Naive B cell (primary cell): ENCODE data around the gene CBX4. TPM values are rescaled to one million over a fixed set of nuclear protein-coding genes. Genes with fewer than 3 reads are reported as not detected.
"Not testable (repeated sequence)": the region's sequence is repeated elsewhere in the genome, so short reads cannot be mapped to it uniquely, and the experiment has no call there.

Experiments used
- ATAC-seq, 2 donors: fragments of 150-1000 bp; cut with Tn5 transposase; 2 replicates each; pipeline ENCODE4 v1.10.0; 2021; ENCODE audit warnings: low read depth in 2 of 2, mild to moderate bottlenecking in 2 of 2, moderate library complexity in 2 of 2
- DNase-seq: peaks from one replicate; pipeline ENCODE4 v3.0.0; 2022
- H3K27ac Mint-ChIP-seq, 6 donors: one replicate each; pipeline ENCODE4 v1.8.0; 2020 to 2022; ENCODE audit warnings: mild to moderate bottlenecking in 6 of 6, mixed read lengths in 6 of 6, moderate library complexity in 5 of 6, inconsistent platforms in 2 of 6
- H3K27me3 Mint-ChIP-seq, 3 donors: one replicate each; pipeline ENCODE4 v1.8.0; 2021 to 2022; ENCODE audit warnings: mixed read lengths in 3 of 3, mild to moderate bottlenecking in 1 of 3
- H3K36me3 Mint-ChIP-seq, 2 donors: one replicate each; pipeline ENCODE4 v1.8.0; 2020 to 2022; ENCODE audit warnings: mixed read lengths in 2 of 2, inconsistent platforms in 1 of 2, mild to moderate bottlenecking in 1 of 2
- H3K4me1 Mint-ChIP-seq, 3 donors: one replicate each; pipeline ENCODE4 v1.8.0; 2020 to 2022; ENCODE audit warnings: mixed read lengths in 3 of 3, inconsistent platforms in 1 of 3, mild to moderate bottlenecking in 1 of 3, moderate library complexity in 1 of 3
- H3K4me3 Mint-ChIP-seq, 8 donors: one replicate each; pipeline ENCODE4 v1.8.0; 2020 to 2022; ENCODE audit warnings: mild to moderate bottlenecking in 8 of 8, mixed read lengths in 8 of 8, moderate library complexity in 8 of 8, inconsistent platforms in 2 of 8
- H3K9me3 Mint-ChIP-seq, 7 donors: one replicate each; pipeline ENCODE4 v1.8.0; 2020 to 2022; ENCODE audit warnings: mixed read lengths in 7 of 7, mild to moderate bottlenecking in 5 of 7, inconsistent platforms in 2 of 7, moderate library complexity in 1 of 7
- polyA plus RNA-seq, 6 donors: library from polyadenylated mRNA; unstranded; fragments of 300-500 nt; fragmentation: Illumina TruSeq; gene quantifications; one replicate each; pipeline ENCODE4 v1.2.3, GENCODE V29; 2021; ENCODE audit warnings: low read depth in 6 of 6

The CBX4 gene
- polyA plus RNA-seq, 6 donors from 2014 or later = 3.3 to 17.1 (median 9.6) TPM

DNA sequence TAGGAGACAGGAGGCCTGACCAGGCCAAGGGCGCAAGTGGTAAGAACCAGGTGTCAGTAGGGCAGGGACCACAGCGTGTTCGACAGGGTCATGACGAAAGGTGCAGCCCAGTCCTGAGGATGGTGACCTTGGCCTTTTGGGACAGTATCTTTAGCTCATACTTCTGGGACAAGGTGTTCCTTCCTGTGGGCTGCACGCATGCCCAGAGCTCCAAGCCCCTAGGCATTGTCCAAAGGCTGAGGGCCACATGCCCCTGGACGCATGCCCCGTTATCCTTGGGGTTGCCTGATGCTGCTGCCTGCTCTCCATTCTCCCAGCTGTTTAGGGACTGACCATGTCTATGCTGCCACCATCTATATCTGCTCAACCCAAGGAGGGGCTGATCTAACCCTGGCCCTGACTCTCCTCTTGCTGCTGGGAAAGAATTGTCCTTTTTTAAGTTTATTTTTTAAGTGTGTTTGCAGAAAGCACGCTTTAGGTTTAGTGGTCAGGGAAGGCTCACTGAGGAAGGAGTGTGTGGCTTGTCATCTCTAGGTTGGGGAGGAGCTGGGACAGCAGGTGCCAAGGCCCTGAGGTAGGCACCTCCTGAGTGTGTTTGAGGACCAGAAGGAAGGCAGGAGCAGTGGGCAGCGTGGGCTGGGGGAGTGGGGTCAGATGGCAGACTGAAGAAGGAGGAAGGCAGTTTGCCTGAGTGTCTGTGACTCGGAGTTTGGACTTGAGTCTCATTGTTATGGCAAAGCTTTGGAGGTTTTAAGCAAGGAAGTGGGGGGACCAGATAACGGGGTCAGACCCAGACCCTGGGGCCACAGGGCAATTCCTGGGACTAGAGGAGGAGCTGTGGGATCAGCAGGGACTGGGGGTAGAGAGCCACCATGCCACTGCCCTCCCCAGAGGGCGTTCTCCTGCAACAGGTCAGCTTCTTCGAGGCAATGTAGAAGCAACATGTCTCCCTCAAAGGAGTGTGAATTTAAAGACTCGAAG, 15.1 kb upstream of the CBX4 start:
- Mint-ChIP-seq H3K27ac (peak overlapping the region in 3 of 6 donors; percentile 21 to 75 (median 71)), H3K4me1 (peaks cover 0 to 5% (median 4%) of the 10 kb centered on the region in 3 donors), H3K36me3 (no peaks in the 10 kb centered on the region), H3K27me3 (peaks cover 14 to 52% (median 51%) of the 10 kb centered on the region in 3 donors), H3K9me3 (no peaks in the 10 kb centered on the region), H3K4me3 (peak overlapping the region in 1 of 8 donors; percentile 29)
- ATAC-seq = no peak
- DNase-seq = no peak

GRCh38 chr17:79853168-79853567, 13.9 kb upstream of the CBX4 start:
- peaks cover 25 to 57% (median 51%) of the 10 kb centered on the region in 3 donors for H3K27me3 Mint-ChIP-seq
- not testable (repeated sequence) for H3K27ac Mint-ChIP-seq, DNase-seq, ATAC-seq, H3K36me3 Mint-ChIP-seq, H3K4me3 Mint-ChIP-seq, H3K4me1 Mint-ChIP-seq, H3K9me3 Mint-ChIP-seq

DNA sequence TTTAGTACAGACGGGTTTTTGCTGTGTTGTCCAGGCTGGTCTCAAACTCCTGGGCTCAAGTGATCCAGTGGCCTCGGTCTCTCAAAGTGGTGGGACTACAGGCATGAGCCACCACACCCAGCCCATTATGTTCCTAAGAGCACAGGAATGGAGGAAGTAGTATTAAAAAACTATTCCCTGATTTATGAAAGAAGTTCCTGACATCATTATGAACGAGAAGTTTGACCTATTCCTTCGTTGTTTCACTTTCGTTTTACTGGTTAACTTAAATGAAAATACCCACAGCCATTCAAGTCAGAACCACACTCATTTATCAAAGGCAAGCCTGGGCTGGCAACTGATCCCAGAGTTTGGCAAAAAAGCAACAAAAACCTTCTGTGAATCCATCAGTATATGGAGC, 13.5 kb upstream of the CBX4 start:
- no peaks in the 10 kb centered on the region for H3K9me3 Mint-ChIP-seq
- H3K27ac Mint-ChIP-seq = no peak overlapping the region
- ATAC-seq = no peak
- no peak for DNase-seq
- no peaks in the 10 kb centered on the region for H3K36me3 Mint-ChIP-seq
- H3K4me3 Mint-ChIP-seq = peak overlapping the region in 7 of 8 donors; percentile 38 to 77 (median 61)
- peaks cover 29 to 57% (median 51%) of the 10 kb centered on the region in 3 donors for H3K27me3 Mint-ChIP-seq
- H3K4me1 Mint-ChIP-seq = peaks cover 0 to 5% (median 4%) of the 10 kb centered on the region in 3 donors

GRCh38 chr17:79851461-79851817, 12.2 kb upstream of the CBX4 start:
- Mint-ChIP-seq H3K36me3 (no peaks in the 10 kb centered on the region), H3K27me3 (peaks cover 24 to 48% (median 40%) of the 10 kb centered on the region in 3 donors), H3K27ac (no peak overlapping the region), H3K9me3 (no peaks in the 10 kb centered on the region), H3K4me3 (peak overlapping the region in 2 of 8 donors; percentile 45 to 53), H3K4me1 (peaks cover 0 to 5% (median 4%) of the 10 kb centered on the region in 3 donors)
- no peak for ATAC-seq
- no peak for DNase-seq

DNA sequence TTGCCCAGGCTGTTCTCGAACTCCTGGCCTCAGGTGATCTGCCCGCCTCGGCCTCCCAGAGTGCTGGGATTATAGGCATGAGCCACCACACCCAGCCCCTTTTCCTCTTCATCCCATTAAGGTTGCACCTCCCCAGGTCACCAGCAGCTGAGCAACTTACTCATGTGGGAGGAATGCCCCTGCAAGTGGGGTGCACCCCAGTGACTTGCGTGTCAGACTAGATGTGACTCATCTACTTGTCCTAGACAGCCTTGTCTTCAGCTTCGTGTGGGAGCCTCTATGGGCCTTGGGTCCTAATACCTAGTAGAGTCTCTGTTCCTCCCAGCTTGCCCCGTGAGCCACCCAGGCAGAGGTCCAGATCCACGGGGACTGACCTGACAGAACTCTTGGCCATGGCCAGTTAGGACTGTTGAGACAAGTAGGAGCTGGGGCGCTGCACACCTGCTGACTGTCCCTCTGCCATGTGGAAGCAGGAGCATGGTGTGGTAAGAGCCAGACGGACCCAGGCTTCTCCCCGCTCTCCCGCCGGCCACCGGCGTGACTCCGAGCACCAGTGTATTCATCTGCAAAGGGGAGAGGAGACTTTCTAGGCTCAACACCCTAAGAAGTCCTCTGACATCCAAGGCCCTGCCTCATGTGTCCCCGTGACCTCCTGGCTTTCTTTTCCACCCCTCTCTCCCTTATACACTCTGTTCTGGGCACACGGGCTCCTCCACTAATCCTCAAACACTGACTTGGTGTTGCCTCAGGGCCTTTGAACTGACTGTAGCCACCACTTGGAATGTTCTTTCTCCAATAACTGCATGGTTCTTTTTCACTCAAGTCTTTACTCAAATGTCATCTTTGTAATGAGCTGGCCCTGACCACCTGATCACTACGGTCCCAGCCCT, 11.6 kb upstream of the CBX4 start:
- no peaks in the 10 kb centered on the region for H3K9me3 Mint-ChIP-seq
- DNase-seq = no peak

GRCh38 chr17:79849953-79850352, 10.7 kb upstream of the CBX4 start:
- peaks cover 4 to 13% (median 13%) of the 10 kb centered on the region in 3 donors for H3K4me1 Mint-ChIP-seq

More for the DNA sequence above, 11.6 kb upstream of the CBX4 start:
- H3K36me3 Mint-ChIP-seq = no peaks in the 10 kb centered on the region
- peaks cover 27 to 50% (median 39%) of the 10 kb centered on the region in 3 donors for H3K27me3 Mint-ChIP-seq
- ATAC-seq = no peak
- H3K27ac Mint-ChIP-seq = peak overlapping the region in 2 of 6 donors; percentile 7 to 62
- peak overlapping the region in 1 of 8 donors; percentile 45 for H3K4me3 Mint-ChIP-seq
- peaks cover 4 to 5% (median 4%) of the 10 kb centered on the region in 3 donors for H3K4me1 Mint-ChIP-seq

DNA sequence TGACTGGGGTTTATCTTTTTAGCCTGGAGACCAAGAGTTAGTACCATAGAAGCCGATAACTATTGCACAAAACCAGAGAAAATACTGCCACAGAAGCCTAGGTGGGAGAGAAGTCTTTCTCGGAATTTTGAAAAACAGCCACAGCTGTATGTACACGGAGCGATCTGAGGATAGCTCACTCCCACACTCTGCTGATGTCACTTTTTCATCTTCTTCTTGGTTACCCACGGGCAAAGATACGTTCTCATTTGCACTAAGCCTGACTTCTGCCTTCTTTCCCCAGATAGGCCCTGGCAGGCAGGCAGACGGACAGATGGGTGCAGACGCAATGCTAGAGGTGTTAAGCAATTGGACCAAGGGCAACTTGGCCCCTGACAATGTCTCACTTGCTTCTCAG, 9.1 kb upstream of the CBX4 start:
- Mint-ChIP-seq H3K4me1 (peaks cover 8 to 19% (median 16%) of the 10 kb centered on the region in 3 donors), H3K27ac (no peak overlapping the region), H3K9me3 (no peaks in the 10 kb centered on the region), H3K36me3 (no peaks in the 10 kb centered on the region), H3K27me3 (peaks cover 37 to 50% (median 40%) of the 10 kb centered on the region in 3 donors), H3K4me3 (no peak overlapping the region)
- no peak for DNase-seq
- no peak for ATAC-seq

More at GRCh38 chr17:79849953-79850352, 10.7 kb upstream of the CBX4 start:
- Mint-ChIP-seq H3K36me3 (no peaks in the 10 kb centered on the region), H3K27me3 (peaks cover 35 to 46% (median 37%) of the 10 kb centered on the region in 3 donors), H3K27ac (no peak overlapping the region), H3K4me3 (no peak overlapping the region), H3K9me3 (no peaks in the 10 kb centered on the region)
- ATAC-seq (no peak), DNase-seq (no peak)

GRCh38 chr17:79847698-79848369, 8.6 kb upstream of the CBX4 start:
- Mint-ChIP-seq H3K4me1 (peaks cover 6 to 21% (median 19%) of the 10 kb centered on the region in 3 donors), H3K36me3 (no peaks in the 10 kb centered on the region), H3K4me3 (no peak overlapping the region), H3K27ac (no peak overlapping the region), H3K27me3 (peaks cover 37 to 54% (median 42%) of the 10 kb centered on the region in 3 donors), H3K9me3 (no peaks in the 10 kb centered on the region)
- ATAC-seq = no peak
- no peak for DNase-seq

- Mint-ChIP-seq H3K27ac (peak overlapping the region in 3 of 6 donors; percentile 10 to 53 (median 28)), H3K27me3 (peaks cover 41 to 63% (median 48%) of the 10 kb centered on the region in 3 donors)
Measured at GRCh38 chr17:79845601-79845949, 6.3 kb upstream of the CBX4 start.

GRCh38 chr17:79844869-79845600, 5.8 kb upstream of the CBX4 start:
- Mint-ChIP-seq H3K27me3 (peaks cover 41 to 63% (median 47%) of the 10 kb centered on the region in 3 donors), H3K27ac (peak overlapping the region in 4 of 6 donors; percentile 10 to 78 (median 40)), H3K4me3 (peak overlapping the region; percentile 9 to 97 (median 66)), H3K36me3 (no peaks in the 10 kb centered on the region), H3K9me3 (peaks cover 0 to 2% (median 0%) of the 10 kb centered on the region in 7 donors), H3K4me1 (peaks cover 12 to 49% (median 24%) of the 10 kb centered on the region in 3 donors)
- ATAC-seq (peak; percentile 61 to 74), DNase-seq (peak; percentile 64)

More at GRCh38 chr17:79845601-79845949, 6.3 kb upstream of the CBX4 start:
- H3K4me1 Mint-ChIP-seq = peaks cover 11 to 44% (median 24%) of the 10 kb centered on the region in 3 donors
- peak overlapping the region in 7 of 8 donors; percentile 63 to 97 (median 69) for H3K4me3 Mint-ChIP-seq
- no peak for DNase-seq
- peaks cover 0 to 2% (median 0%) of the 10 kb centered on the region in 7 donors for H3K9me3 Mint-ChIP-seq
- peak; percentile 21 to 25 for ATAC-seq
- H3K36me3 Mint-ChIP-seq = no peaks in the 10 kb centered on the region

DNA sequence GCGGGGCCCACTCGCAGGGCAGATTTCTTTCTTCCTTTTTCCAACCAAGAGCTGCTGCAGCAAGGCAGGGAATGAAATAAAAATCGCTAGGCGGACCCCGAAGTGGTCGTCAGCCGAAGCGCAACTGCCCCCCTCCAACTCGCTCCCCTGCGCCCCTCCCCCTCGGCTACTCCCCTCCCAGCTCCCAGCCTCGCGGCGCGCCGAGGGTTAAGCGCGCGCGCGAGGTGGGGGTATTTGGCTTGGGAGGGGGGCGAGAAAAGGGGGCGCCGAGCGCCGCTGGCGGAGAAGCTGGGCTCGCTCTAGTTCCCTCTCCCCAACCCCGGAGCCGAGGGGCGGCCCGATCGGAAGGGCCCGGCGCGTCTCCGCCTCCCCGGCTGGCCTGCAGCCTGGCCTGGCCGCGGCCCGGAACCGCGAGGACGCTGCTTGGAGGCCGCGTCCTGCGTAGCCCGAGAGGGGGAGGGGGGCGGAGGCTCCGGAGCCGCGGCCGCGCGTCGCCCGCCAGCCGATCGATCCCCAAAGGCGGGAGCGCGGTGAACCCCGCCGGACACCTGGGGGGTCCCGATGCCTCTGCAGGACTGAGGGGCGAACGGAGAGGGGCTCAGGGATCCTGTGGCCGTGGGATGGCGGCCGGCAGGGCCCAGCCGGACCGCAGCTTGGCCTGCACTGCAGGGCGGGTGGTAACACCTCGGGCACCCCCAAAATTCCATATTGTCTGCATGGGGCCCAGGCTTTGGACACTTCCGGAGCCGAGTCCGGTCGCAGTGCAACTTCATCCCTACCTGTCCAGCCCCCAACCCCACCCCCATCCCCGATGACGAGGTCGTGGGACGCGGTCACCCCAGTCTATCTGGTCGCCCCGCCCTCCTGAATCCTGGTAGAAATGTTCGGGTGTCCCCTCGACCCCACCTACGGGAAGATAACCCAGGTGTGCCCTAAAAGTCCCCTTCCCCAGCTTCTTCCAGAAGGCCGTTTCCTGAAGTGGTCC, 4.9 kb upstream of the CBX4 start:
- Mint-ChIP-seq H3K4me1 (peaks cover 12 to 52% (median 24%) of the 10 kb centered on the region in 3 donors), H3K27ac (peak overlapping the region in 4 of 6 donors; percentile 22 to 73 (median 42)), H3K27me3 (peaks cover 36 to 61% (median 43%) of the 10 kb centered on the region in 3 donors), H3K9me3 (peaks cover 0 to 2% (median 0%) of the 10 kb centered on the region in 7 donors), H3K36me3 (no peaks in the 10 kb centered on the region), H3K4me3 (peak overlapping the region; percentile 87 to 97 (median 92))
- DNase-seq (peak; percentile 12), ATAC-seq (peak in 1 of 2 donors; percentile 3)
